GM12874 (cell line): ENCODE data around the gene EVC2.

Experiments used
- TF ChIP-seq, protein P1 (sequence below): IDR thresholded peaks from 2 replicates; pipeline ENCODE4 v1.5.1; 2011; ENCODE audit warnings: low read depth, mild to moderate bottlenecking, control low read depth, low read length, moderate library complexity; ENCODE audit not compliant: insufficient read depth

Gene EVC2

DNA sequence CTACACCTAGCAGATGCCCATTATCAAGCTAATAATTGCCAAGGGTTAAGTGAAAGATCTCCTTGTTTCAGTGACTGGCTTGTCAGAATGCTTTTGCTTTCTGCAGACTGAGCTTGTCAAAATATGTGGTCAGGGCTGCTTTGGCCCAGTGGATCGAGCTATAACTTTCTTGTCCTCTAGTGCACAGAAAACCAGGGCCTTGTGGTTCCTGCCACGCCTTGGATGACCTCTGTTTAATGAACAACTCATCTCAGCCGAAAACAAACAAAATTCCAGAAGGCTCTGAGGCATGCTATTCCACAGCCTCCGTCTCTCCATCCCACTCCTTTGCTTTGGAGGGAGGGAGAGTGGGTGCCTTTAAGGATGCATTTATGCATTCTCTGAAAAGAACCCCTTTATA is 14.0 kb upstream of the EVC2 start:
- TF ChIP-seq, protein P1, sequence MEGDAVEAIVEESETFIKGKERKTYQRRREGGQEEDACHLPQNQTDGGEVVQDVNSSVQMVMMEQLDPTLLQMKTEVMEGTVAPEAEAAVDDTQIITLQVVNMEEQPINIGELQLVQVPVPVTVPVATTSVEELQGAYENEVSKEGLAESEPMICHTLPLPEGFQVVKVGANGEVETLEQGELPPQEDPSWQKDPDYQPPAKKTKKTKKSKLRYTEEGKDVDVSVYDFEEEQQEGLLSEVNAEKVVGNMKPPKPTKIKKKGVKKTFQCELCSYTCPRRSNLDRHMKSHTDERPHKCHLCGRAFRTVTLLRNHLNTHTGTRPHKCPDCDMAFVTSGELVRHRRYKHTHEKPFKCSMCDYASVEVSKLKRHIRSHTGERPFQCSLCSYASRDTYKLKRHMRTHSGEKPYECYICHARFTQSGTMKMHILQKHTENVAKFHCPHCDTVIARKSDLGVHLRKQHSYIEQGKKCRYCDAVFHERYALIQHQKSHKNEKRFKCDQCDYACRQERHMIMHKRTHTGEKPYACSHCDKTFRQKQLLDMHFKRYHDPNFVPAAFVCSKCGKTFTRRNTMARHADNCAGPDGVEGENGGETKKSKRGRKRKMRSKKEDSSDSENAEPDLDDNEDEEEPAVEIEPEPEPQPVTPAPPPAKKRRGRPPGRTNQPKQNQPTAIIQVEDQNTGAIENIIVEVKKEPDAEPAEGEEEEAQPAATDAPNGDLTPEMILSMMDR = no peak

DNA sequence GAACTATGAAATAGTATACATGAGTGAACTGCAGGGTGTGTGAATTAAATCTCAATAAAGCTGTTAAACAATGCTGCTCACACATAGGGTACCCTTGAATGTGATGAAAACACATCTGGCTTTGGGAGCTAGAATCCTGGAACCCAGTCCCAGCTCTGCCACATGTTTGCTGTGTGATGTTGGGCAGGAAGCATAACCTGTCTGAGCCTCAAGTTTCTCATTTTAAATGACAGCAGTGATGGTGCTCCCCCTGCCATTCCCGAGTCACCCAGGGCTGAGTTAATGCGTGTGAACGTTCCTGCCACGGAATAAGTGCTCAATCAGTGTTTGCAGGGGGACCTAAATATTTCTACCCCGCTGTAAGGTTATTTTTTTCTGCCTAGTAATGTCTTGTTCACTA is 13.6 kb upstream of the EVC2 start:
- TF ChIP-seq, protein P1 = no peak

DNA sequence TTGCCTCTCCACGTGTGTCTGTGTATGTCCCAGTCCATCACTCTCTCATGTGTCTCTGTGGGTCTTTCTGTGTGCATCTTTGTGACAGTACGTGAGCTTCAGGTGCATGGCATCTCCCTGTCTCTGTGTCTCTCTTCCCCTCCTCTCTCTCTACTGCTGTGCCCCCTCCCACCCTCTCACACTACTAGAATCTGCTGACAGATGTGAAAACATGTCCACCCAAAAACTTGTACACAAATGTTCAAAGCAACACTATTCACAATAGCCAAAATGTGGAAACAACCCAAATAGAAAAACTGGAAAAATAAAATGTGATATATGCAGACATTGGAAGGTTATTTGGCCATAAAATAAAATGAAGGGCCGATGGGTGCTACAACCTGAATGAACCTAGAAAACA is 12.6 kb upstream of the EVC2 start:
- TF ChIP-seq, protein P1 = no peak

DNA sequence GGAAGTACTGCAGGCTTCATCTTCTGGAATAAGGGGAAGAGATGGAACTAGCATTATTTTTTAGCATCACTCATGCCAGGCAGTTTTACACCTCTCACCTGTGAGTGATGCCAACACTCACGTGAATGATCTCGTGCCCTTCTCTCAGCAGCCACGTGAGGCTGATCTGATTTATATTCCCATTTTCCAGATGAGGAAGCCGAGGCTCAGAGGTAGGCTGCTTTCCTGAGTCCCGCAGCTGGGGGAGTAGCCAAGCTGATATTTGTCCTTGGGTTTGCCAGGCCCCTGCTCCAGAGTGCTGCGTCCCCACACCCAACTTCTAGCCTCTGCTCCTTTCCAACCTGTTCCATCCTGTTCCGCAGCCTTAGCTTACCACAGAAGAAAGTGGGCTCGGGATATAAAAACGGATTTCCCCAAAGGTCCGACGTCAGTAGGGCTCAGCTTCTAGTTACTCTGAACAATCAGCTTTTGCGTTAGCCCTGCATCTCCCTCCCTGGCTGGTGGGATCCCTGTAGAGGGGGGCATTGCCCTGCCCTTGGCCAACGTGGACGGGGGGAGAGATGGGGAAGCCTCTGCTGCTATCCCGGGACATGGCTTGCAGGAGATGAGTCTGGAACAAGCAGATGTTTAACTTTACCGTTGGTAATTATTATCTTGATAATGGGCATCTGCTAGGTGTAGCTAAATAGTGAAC is 11.9 kb upstream of the EVC2 start:
- TF ChIP-seq, protein P1 = no peak

DNA sequence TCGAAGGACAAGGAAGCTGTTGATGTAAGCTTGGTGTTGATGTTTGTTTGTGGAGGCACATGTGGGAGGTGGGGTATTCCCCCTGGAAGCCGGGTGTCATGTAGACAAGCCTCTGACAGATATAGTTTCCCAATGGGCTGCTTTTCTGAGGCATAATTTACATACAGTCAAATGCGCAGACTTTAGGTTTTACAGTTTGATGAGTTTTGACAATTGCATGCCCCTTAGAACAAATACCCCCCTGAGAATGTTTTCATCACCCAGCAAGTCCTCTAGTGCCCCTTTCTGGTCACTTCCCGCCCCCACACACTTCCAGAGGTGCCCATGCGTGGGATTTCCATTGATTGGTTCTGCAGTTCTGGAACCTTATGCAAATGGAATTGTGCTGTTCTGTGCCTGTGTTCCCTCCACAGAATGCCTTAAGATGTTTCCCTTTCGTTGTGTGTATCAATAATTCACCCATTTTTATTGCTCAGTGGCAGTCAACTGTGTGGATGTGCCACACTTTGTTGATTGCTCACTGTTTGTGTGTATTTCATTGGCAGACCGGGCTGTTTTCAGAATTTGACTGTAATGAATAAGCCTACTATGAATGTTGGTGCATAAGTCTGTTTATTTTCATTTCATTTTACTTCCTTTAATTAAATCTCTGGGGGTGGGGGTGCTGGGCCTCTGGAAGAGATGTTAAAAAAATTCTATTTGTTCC is 11.1 kb upstream of the EVC2 start:
- TF ChIP-seq, protein P1 = no peak

DNA sequence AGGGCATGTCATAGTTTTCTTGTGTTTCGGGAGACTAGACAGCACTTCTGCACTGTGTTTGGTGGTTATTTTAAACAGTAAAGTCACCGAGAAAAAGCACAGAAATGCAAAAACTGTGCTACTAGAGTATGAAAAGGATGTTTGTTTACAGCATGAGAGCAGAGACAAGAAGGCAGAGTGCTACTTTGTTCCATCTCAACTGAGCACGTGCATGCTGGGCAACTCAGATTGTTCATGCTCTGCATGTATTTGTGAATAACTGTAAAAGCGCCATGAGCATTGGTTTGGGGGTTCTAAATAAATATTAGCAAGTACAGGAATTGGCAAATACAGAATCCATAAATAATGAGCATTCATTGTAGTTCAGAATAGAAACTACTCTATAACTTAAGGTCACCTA is 10.1 kb upstream of the EVC2 start:
- TF ChIP-seq, protein P1 = no peak

DNA sequence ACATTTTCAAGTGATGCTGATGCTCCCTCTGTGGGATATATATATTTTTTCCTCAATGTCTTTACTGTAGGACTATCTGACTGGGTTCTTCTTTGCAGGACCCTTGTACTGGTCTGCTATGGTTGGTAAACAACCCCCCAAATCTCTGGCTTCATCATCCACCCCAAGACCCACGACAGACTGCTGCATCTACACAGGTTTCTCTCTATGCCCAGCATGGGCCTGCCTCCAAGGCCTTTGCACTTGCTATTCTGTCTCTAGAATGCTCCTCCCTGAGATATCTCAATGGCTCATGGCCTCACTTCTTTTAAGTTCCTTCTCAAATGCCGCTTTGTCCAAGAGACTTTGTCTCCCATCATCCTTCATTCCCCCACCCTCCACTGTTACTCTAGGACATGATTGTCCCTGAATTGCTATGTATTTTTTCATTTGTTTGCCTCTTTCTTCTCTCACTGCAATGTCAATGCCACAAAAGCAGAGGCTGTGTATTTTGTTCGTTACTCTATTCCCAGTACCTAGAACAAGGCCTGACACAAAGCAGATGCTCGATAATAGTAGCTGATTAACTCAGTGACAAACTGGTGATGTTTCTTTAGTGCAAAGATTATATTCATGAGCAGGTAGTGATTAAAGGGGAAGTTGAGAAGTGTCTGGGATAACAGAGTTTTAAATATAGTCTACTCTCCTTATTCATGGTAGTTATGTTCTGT is 9.2 kb upstream of the EVC2 start:
- TF ChIP-seq, protein P1 = no peak
